Measurements from ENCODE around the gene RGS9. TPM values are rescaled to one million over a fixed set of nuclear protein-coding genes. Genes with fewer than 3 reads are reported as not detected.
A peak's percentile ranks its signal among the peaks of the same experiment; 100 is the strongest.

RGS9 gene
- total RNA-seq, 1 donor from 2014 or later = 6.5 TPM

GRCh38 chr17:65228734-65229620 lies 91.8 kb downstream of the RGS9 start:
- no peak for DNase-seq (ENCODE audit: extremely low spot score, unreplicated experiment)
- Mint-ChIP-seq H3K36me3 (ENCODE audit: unreplicated experiment) (no peaks in the 10 kb centered on the region), H3K4me1 (ENCODE audit: unreplicated experiment) (peaks cover 4% of the 10 kb centered on the region), H3K27ac (ENCODE audit: unreplicated experiment) (no peak overlapping the region), H3K9me3 (ENCODE audit: unreplicated experiment) (no peaks in the 10 kb centered on the region), H3K4me3 (ENCODE audit: unreplicated experiment) (no peak overlapping the region), H3K27me3 (ENCODE audit: unreplicated experiment) (no peaks in the 10 kb centered on the region)
- no peak for TF ChIP-seq CTCF (IDR thresholded peaks at IDR 0.05)

GRCh38 chr17:65229621-65229995 lies 92.4 kb downstream of the RGS9 start:
- DNase-seq (ENCODE audit: extremely low spot score, unreplicated experiment) = no peak
- Mint-ChIP-seq H3K4me3 (ENCODE audit: unreplicated experiment) (no peak overlapping the region), H3K36me3 (ENCODE audit: unreplicated experiment) (no peaks in the 10 kb centered on the region), H3K9me3 (ENCODE audit: unreplicated experiment) (no peaks in the 10 kb centered on the region), H3K27ac (ENCODE audit: unreplicated experiment) (no peak overlapping the region), H3K27me3 (ENCODE audit: unreplicated experiment) (no peaks in the 10 kb centered on the region), H3K4me1 (ENCODE audit: unreplicated experiment) (peaks cover 4% of the 10 kb centered on the region)
- no peak for TF ChIP-seq CTCF (IDR thresholded peaks at IDR 0.05)

GRCh38 chr17:65230040-65230439 lies 92.9 kb downstream of the RGS9 start:
- peaks cover 4% of the 10 kb centered on the region for H3K4me1 Mint-ChIP-seq (ENCODE audit: unreplicated experiment)
- H3K36me3 Mint-ChIP-seq (ENCODE audit: unreplicated experiment) = no peaks in the 10 kb centered on the region
- H3K27ac Mint-ChIP-seq (ENCODE audit: unreplicated experiment) = no peak overlapping the region
- H3K4me3 Mint-ChIP-seq (ENCODE audit: unreplicated experiment) = no peak overlapping the region
- DNase-seq (ENCODE audit: extremely low spot score, unreplicated experiment) = no peak
- TF ChIP-seq CTCF (IDR thresholded peaks at IDR 0.05) = no peak
- H3K27me3 Mint-ChIP-seq (ENCODE audit: unreplicated experiment) = no peaks in the 10 kb centered on the region
- H3K9me3 Mint-ChIP-seq (ENCODE audit: unreplicated experiment) = no peaks in the 10 kb centered on the region

GRCh38 chr17:65231086-65231485 lies 93.9 kb downstream of the RGS9 start:
- TF ChIP-seq CTCF (IDR thresholded peaks at IDR 0.05) = no peak
- Mint-ChIP-seq H3K36me3 (ENCODE audit: unreplicated experiment) (peaks cover 2% of the 10 kb centered on the region), H3K4me1 (ENCODE audit: unreplicated experiment) (peaks cover 4% of the 10 kb centered on the region), H3K27me3 (ENCODE audit: unreplicated experiment) (no peaks in the 10 kb centered on the region), H3K9me3 (ENCODE audit: unreplicated experiment) (peaks cover 5% of the 10 kb centered on the region), H3K27ac (ENCODE audit: unreplicated experiment) (no peak overlapping the region), H3K4me3 (ENCODE audit: unreplicated experiment) (no peak overlapping the region)
- no peak for DNase-seq (ENCODE audit: extremely low spot score, unreplicated experiment)

GRCh38 chr17:65231662-65232335 lies 94.6 kb downstream of the RGS9 start:
- peak; percentile 87 for DNase-seq (ENCODE audit: extremely low spot score, unreplicated experiment)
- H3K9me3 Mint-ChIP-seq (ENCODE audit: unreplicated experiment) = peaks cover 8% of the 10 kb centered on the region
- peak; percentile 88 for TF ChIP-seq CTCF (IDR thresholded peaks at IDR 0.05)
- no peak overlapping the region for H3K27ac Mint-ChIP-seq (ENCODE audit: unreplicated experiment)
- H3K36me3 Mint-ChIP-seq (ENCODE audit: unreplicated experiment) = peaks cover 2% of the 10 kb centered on the region
- H3K27me3 Mint-ChIP-seq (ENCODE audit: unreplicated experiment) = no peaks in the 10 kb centered on the region
- H3K4me1 Mint-ChIP-seq (ENCODE audit: unreplicated experiment) = peaks cover 4% of the 10 kb centered on the region
- H3K4me3 Mint-ChIP-seq (ENCODE audit: unreplicated experiment) = no peak overlapping the region

Measured in osteocyte (in vitro differentiated cells).